ENCODE results near the gene TANC1. TPM values are rescaled to one million over a fixed set of nuclear protein-coding genes. Genes with fewer than 3 reads are reported as not detected.

TANC1 gene
- total and polyA plus RNA-seq, 2 of the 4 experiments (the other 2 are of a cell fraction), result 10.2 to 12.9 TPM

- no CpG with 5 or more reads among the region's 5 CpGs for WGBS, 2 experiments (ENCODE audit: extremely low coverage in 2 of 2, insufficient read length in 1 of 2)
- no peak overlapping the region for H3K9ac ChIP-seq (ENCODE audit: low read depth, low read length)
- peak overlapping the region; percentile 99; the same call in 1 of the 2 replicates for H2BK120ac ChIP-seq (ENCODE audit: low read depth, low read length)
- H3K4me2 ChIP-seq (ENCODE audit: low read depth, low read length), result peak overlapping the region; percentile 58
- no peaks in the 10 kb centered on the region for H3K27me3 ChIP-seq (ENCODE audit: control insufficient read depth, insufficient read depth, low read length)
- no peak overlapping the region for H4K5ac ChIP-seq (ENCODE audit: low read depth, low read length)
- ATAC-seq (ENCODE audit: low read depth), result no peak
- H3K9me3 ChIP-seq (ENCODE audit: control insufficient read depth, insufficient read depth, low read length), result no peaks in the 10 kb centered on the region
- H3K4ac ChIP-seq (ENCODE audit: low read depth, low read length), result peak overlapping the region; percentile 66; the same call in 1 of the 2 replicates
- peaks cover 25 to 52% of the 10 kb centered on the region in 2 experiments for H3K79me1 ChIP-seq (ENCODE audit: low read depth in 1 of 2, low read length in 2 of 2)
- dilution Hi-C loops (cut with HindIII; ENCODE audit: low sequenced_read_pairs, unreplicated experiment), result no loop called here
- no peak overlapping the region for H2BK15ac ChIP-seq (ENCODE audit: low read depth, low read length)
- peaks cover 31% of the 10 kb centered on the region for H3K4me1 ChIP-seq (ENCODE audit: control insufficient read depth, insufficient read depth, low read length)
- H2AFZ ChIP-seq (replicated peaks; ENCODE audit: low read length, poor library complexity), result no peak overlapping the region
- H4K8ac ChIP-seq (ENCODE audit: low read depth in 2 of 2, low read length in 2 of 2), result peak overlapping the region; percentile 46 to 94; a peak in 2 of 4 replicates
- ChIA-PET CTCF (interaction anchor here (0.5 to 1.8 kb wide), 4 partner anchors 9 to 310 kb away, joined by 3 to 8 read pairs (median 4); no protein-coding TSS in a partner anchor), POLR2A (ENCODE audit: unreplicated experiment) (no interaction called here)
- peaks cover 26% of the 10 kb centered on the region for H3K9me1 ChIP-seq (ENCODE audit: insufficient read depth, low read length)
- in situ Hi-C loops (cut with MboI; ENCODE audit: low sequenced_read_pairs), result no loop called here
- no peak overlapping the region for H2AK5ac ChIP-seq (ENCODE audit: low read depth, low read length)
- peak overlapping the region; percentile 82; the same call in 1 of the 2 replicates for H3K18ac ChIP-seq (ENCODE audit: low read depth, low read length)
- intact Hi-C loops (cut with micrococcal nuclease), result loop anchor here (5.0 to 10.0 kb wide), 4 partner anchors 149 to 666 kb away; partner anchors contain the start of genes BAZ2B, MARCHF7 and WDSUB1
- no peak overlapping the region for H3K4me3 ChIP-seq (ENCODE audit: insufficient read depth, low read depth, low read length)
- H4K91ac ChIP-seq (ENCODE audit: insufficient read depth, low read depth, low read length), result peak overlapping the region; percentile 57; the same call in 1 of the 2 replicates
- no peaks in the 10 kb centered on the region for H3K36me3 ChIP-seq (ENCODE audit: control insufficient read depth, insufficient read depth, low read length)
- peak overlapping the region; percentile 65; the same call in 1 of the 2 replicates for H3K27ac ChIP-seq (ENCODE audit: insufficient read depth, low read length)
- H3K14ac ChIP-seq (replicated peaks; ENCODE audit: low read depth, low read length), result no peak overlapping the region
- no peak overlapping the region for H3K23ac ChIP-seq (ENCODE audit: low read depth, low read length)
- TF ChIP-seq USF2 (IDR thresholded peaks at IDR 0.05; ENCODE audit: low read depth, low read length), result no peak
- TF ChIP-seq RAD21 (IDR thresholded peaks at IDR 0.05; ENCODE audit: low read length), result no peak
- TF ChIP-seq MAZ (IDR thresholded peaks at IDR 0.05; ENCODE audit: borderline replicate concordance, low read depth, low read length), result no peak
- TF ChIP-seq BHLHE40 (IDR thresholded peaks at IDR 0.05; ENCODE audit: low read depth, low read length), result peak; percentile 81
- DNase-seq, result peak; percentile 60
- H3K56ac ChIP-seq (ENCODE audit: extremely low read depth, insufficient read depth, low read length), result no peak overlapping the region
- no peak overlapping the region for H2AK9ac ChIP-seq (replicated peaks; ENCODE audit: low read depth, low read length, poor library complexity)
- H2BK5ac ChIP-seq (ENCODE audit: low read depth, low read length, poor library complexity, severe bottlenecking), result peak overlapping the region; percentile 90
- no peaks in the 10 kb centered on the region for H4K20me1 ChIP-seq (ENCODE audit: insufficient read depth, low read length)
- H2BK20ac ChIP-seq (ENCODE audit: low read depth, low read length), result peak overlapping the region; percentile 99; the same call in 1 of the 2 replicates
- no TSS peak for BruUV-seq (replicated peaks)
These were observed 170.3 kb downstream of the TANC1 start for GRCh38 chr2:159138642-159139182.

Data from IMR-90 (cell line).